Fibroblast of skin of back (primary cell): ENCODE results near the gene TMEM179.
"Not testable (repeated sequence)": the region's sequence is repeated elsewhere in the genome, so short reads cannot be mapped to it uniquely, and the experiment has no call there.

Source experiments
- DNase-seq: peaks from one replicate; pipeline ENCODE4 v3.0.0-alpha.2; 2013

TMEM179 gene

DNA sequence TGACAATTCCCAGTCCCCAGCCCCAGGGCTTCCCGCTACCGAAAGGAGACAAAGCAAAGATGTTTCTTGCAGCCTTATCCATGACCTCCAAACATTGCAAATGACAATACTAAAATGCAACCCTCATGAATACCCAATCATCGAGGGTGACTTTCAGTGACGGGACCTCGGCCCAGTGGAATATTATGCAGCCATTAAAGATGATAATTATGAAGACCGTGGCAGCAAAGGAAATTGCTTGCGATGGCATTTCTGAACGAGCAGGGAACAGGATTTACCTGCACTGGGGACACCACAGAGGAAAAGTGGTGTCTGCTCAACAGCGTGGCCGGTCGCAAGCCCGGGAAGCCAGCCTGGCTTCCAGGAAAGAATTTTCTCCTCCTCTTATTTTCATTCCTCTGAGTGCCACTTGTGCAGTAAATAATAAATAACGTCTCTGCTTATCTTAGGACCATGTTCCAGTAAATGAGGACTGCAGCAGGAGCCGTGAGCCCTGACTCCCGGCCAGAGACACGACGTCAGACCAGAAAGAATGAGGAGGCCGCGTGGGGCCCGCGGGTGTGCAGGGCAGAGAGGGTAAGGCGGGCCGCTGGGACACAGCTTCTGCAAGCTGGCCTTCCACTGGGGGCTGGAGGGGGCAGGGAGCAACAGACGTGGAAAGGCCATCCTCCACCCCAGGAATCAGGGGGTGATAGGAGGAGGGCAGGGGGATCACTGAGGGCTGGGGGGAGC is 18.4 kb downstream of the TMEM179 start:
- DNase-seq: no peak

- DNase-seq: no peak
Measured at GRCh38 chr14:104584557-104584956, 20.0 kb downstream of the TMEM179 start.

DNA sequence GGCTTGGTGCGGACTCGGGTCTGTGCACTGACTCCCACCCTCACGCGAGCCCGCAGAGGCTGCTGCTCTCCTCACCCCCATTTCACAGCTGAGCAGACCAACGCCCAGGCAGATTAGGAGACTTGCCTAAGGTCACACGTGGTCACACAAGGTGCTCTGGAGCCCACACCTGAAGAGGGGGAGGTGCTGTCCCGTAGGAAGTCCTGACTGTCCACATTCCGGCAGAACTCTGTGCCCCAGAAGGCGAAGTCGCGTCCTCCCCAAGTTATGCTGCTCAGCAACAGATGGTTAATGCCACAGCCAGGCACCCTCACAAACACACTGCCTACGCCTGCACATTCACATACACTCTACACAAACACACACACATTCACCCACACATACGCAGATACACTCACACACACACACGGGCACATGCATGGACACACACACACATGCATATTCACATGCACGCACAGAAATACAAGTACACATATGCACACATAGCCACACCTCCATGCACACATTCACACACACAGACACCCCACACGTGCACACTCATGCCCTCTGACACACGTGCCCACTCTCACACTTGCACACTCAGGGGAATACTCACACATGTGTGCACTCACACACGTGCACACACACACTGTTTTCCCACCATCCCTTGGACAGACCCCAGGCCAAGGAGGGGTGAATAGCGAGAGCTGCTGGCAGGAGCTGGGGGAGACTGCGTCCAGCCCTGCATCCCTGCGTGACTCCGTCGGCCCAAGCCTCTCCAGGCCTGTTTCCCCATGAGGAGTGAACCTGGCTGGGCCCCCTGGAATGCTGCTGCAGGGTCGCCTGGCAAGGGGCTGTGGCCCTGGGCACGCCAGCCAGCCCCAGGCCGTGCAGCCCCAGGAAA is 20.9 kb downstream of the TMEM179 start:
- DNase-seq: no peak

GRCh38 chr14:104582662-104583061 is 21.9 kb downstream of the TMEM179 start:
- DNase-seq: no peak

DNA sequence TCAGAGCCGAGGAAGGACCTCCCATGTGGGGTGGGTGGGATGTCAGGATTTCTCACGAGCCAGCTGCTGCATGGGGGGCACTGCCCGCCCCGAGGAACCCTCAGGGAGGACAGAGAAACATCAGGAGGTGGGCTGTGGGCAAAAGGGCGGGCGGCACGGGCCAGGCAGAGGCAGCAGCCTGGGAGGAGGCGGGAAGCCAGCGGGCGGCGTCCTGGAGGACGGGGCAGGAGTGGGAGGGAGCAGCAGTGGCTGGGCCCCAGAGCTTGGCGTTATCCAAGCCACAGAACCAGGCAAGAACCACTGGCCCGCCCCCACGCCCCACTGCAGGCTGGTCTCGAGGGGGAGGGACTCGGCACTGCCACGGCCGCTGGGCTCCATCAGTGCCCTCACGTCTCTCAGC is 22.6 kb downstream of the TMEM179 start:
- no peak for DNase-seq

GRCh38 chr14:104581521-104581920 is 23.1 kb downstream of the TMEM179 start:
- no peak for DNase-seq

DNA sequence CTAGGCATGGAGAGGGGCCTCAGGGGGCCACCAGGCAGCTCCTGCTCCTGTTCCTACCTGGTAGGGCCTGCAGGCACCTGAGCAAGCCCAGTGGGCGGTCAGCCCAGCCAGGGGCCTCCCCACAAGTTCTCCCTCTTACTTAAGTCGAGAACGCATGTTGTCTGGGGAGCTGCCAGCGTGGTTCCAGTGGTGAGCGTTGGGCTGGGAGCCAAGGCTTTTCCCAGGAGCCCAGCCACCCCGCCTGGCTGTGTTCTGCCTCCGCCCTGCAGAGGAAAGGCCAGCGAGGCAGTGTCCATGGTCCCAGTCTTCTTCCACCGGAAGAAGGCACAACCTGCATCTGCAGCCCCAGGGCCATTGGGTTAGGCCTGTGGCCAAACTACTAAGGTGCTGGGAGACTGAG is 23.6 kb downstream of the TMEM179 start:
- DNase-seq: no peak

DNA sequence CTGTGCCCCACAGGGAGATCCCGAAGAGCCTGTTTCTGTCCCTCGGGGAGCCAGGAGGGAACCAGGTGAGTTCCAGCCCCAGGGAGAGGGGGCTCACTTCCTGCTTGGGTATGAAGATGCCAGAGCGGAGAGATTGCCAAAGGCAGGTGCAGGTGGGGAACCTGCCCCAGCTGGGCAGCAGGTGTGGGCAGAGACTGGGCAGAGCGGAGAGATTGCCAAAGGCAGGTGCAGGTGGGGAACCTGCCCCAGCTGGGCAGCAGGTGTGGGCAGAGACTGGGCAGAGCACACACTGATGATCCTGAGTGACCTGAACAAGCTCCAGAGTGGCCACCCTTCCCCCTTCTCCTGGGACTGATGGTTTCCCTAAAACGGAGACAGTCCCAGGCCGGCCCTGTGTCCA is 24.6 kb downstream of the TMEM179 start:
- DNase-seq: not testable (repeated sequence)

- no peak for DNase-seq
Measured at GRCh38 chr14:104579507-104579906, 25.1 kb downstream of the TMEM179 start, which contains the start of gene C14orf180. Gene C14orf180, plus strand, starts transcription at chr14:104579764. Its CDS starts 6,667 bp downstream, at chr14:104586431.

DNA sequence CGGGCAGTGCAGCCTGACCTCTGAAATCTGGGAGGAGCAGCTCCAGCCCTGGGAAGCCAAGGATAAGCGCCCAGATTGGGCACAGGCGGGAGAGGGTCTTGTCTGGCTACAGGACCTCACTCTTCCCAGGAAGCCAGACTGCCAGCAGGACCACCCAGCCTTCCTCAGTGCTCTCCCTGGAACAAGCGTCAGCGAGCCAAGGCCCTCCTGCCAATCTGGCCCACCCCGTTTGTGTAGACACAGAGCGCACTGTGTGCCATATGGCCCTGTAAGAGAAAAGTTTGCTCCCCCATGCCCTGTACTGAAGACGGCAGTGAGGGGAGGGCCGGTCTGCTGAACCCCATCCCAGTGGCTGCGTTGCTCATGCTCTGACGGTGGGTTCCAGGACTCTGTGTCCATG is 26.3 kb downstream of the TMEM179 start:
- DNase-seq: no peak

- no peak for DNase-seq
Measured at GRCh38 chr14:104577847-104578301, 26.7 kb downstream of the TMEM179 start.

- no peak for DNase-seq
Measured at GRCh38 chr14:104577426-104577825, 27.1 kb downstream of the TMEM179 start.

DNA sequence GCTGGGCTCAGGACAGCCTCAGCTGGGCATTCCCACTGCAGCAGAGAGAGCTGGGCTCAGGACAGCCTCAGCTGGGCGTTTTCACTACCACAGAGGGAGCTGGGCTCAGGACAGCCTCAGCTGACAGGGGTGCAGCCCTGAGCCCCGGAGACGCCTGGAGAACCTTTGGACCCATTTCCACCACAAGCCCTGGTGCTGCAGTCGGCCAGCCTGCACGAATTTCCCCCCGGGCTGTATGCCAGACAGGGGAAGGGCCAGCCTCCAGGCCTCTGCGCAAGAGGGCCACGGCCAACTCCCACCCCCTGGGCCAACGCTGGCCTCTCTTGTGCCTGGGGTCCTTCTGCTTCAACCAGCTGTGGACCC is 27.6 kb downstream of the TMEM179 start:
- no peak for DNase-seq

DNA sequence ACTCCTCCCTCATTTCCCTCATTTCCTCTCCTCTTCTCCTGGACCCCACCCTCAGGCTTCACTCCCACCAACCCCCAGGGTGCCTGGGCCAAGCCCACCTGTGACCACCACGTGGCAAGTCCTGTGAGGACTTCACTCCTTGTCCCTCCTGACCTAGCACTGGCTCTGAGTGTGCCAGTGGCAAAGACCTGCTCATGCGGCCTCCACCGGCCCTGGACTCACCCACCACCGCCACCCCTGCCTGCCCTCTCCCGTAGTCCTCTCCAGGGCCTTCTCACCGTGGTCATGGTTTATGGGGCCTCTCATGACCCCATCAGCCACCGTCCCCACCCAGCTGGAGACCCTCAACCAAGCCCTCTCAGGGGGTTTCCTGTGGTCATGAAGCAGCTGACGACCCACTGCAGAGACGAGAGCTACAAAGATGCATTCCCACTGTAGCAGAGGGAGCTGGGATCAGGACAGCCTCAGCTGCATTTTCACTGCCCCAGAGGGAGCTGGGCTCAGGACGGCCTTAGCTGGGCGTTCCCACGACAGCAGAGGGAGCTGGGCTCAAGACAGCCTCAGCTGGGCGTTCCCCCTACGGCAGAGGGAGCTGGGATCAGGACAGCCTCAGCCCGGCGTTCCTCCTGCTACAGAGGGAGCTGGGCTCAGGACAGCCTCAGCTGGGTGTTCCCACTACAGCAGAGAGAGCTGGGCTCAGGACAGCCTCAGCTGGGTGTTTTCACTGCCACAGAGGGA is 28.2 kb downstream of the TMEM179 start:
- DNase-seq: peak; percentile 9

- DNase-seq: no peak
Measured at GRCh38 chr14:104574978-104575583, 29.5 kb downstream of the TMEM179 start.

GRCh38 chr14:104574536-104574935 is 30.0 kb downstream of the TMEM179 start:
- no peak for DNase-seq

GRCh38 chr14:104573930-104574329 is 30.6 kb downstream of the TMEM179 start:
- no peak for DNase-seq

DNA sequence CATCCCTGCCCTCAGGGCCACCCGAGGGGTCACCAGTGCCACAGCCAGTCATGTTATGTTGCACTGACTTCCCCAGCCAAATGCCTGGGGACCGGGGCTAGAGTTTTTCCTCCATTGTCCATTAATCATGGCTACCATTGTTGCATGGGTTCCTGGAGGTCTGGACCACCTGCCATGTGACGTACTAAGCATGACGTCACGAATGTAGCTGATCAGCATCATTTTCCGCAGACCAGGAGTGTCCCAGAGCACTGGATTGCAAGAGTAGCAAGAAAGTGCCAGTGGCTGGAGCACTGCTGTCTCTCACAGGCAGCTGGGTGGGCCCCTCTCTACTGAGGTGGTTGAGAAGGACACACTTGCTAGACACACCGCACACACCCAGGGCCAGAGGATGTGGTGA is 31.9 kb downstream of the TMEM179 start:
- no peak for DNase-seq

- no peak for DNase-seq
Measured at GRCh38 chr14:104572024-104572626, 32.4 kb downstream of the TMEM179 start.

GRCh38 chr14:104571246-104571645 is 33.3 kb downstream of the TMEM179 start:
- DNase-seq: no peak

DNA sequence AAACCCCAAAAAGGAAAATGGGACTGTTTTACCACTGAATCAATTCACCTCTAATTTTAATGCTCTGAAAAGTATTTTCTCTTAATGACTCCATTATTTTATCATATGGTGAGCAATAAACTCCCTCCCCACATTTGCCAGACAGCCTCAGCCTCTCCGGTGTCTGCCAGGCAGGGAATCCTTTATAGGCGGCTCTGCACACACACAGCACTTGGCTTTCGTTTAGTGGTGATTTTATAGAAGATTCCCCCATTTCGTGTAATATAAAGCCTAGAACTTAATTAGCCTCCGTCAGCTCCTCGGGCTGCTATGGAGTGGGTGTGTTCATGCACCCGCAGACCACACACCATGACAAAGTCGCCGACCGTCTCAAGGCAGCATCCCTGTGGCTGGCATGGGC is 35.1 kb downstream of the TMEM179 start:
- no peak for DNase-seq

GRCh38 chr14:104568620-104569019 is 36.0 kb downstream of the TMEM179 start:
- DNase-seq: no peak

GRCh38 chr14:104567957-104568225 is 36.7 kb downstream of the TMEM179 start:
- DNase-seq: no peak
